ENCODE data around the gene LSAMP.

- no peak for TF ChIP-seq EZH2 (IDR thresholded peaks at IDR 0.05; ENCODE audit: low read depth)
- TF ChIP-seq, protein P1, sequence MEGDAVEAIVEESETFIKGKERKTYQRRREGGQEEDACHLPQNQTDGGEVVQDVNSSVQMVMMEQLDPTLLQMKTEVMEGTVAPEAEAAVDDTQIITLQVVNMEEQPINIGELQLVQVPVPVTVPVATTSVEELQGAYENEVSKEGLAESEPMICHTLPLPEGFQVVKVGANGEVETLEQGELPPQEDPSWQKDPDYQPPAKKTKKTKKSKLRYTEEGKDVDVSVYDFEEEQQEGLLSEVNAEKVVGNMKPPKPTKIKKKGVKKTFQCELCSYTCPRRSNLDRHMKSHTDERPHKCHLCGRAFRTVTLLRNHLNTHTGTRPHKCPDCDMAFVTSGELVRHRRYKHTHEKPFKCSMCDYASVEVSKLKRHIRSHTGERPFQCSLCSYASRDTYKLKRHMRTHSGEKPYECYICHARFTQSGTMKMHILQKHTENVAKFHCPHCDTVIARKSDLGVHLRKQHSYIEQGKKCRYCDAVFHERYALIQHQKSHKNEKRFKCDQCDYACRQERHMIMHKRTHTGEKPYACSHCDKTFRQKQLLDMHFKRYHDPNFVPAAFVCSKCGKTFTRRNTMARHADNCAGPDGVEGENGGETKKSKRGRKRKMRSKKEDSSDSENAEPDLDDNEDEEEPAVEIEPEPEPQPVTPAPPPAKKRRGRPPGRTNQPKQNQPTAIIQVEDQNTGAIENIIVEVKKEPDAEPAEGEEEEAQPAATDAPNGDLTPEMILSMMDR (conservative IDR thresholded peaks at IDR 0.05) = no peak
Observed at GRCh38 chr3:116254541-116254940, 190.7 kb downstream of the LSAMP start.

All from PC-9 (cell line).